NB4 (cell line): ENCODE data around the gene RBP2.

Experiments
- CTCF ChIP-seq: IDR thresholded peaks from one replicate; pipeline ENCODE4 v1.5.1; 2012; ENCODE audit warnings: low read depth, low read length
- MAX ChIP-seq: IDR thresholded peaks from 2 replicates; pipeline ENCODE4 v1.6.1; 2011; ENCODE audit warnings: low read depth, low read length
- POLR2A ChIP-seq: IDR thresholded peaks from 2 replicates; pipeline ENCODE4 v1.6.1; 2011; ENCODE audit warnings: mild to moderate bottlenecking; ENCODE audit not compliant: insufficient read length; ENCODE audit errors: extremely low read depth

GRCh38 chr3:139425745-139426400 is 50.4 kb downstream of the RBP2 start:
- TF ChIP-seq CTCF: no peak
- no peak for TF ChIP-seq POLR2A
- no peak for TF ChIP-seq MAX
